ENCODE results near the gene TAF6L. TPM values are rescaled to one million over a fixed set of nuclear protein-coding genes. Genes with fewer than 3 reads are reported as not detected.

Gene TAF6L
- total RNA-seq, 1 experiment from 2014 or later, result 37.7 TPM

DNA sequence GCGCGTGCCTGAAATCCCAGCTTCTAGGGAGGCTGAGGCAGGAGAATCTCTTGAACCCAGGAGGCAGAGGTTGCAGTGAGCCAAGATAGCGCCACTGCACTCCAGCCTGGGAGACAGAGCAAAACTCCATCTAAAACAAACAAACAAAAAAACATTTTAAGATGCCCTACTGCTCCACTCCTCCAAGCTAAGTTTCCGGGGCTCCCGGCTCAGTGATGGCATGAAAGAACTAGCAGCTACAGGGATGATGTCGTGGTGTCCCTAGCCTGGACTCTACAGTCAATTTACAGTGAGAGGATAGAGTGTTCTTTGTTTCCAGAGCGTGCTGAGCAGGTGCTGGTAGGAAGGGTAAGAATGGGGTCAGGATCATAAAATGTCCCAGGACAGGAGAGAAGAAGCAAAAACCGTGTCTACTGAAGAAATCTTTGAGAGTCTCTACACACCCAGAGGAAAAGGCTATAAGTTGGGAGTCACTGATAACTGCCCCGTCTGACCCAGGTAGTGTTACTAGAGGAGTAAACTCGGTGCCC lies 16.0 kb upstream of the TAF6L start:
- Histone ChIP-seq H3K56ac (ENCODE audit: insufficient read length, low read depth, low read length) (no peak overlapping the region), H3K4me1 (ENCODE audit: insufficient read depth, low read length) (no peaks in the 10 kb centered on the region), H2BK120ac (ENCODE audit: low read depth, low read length, poor library complexity, severe bottlenecking) (no peak overlapping the region), H4K91ac (ENCODE audit: insufficient read length, low read depth, low read length) (no peak overlapping the region), H3K27ac (ENCODE audit: insufficient read length, low read depth, low read length) (no peak overlapping the region), H3K27me3 (ENCODE audit: insufficient read depth, low read length) (no peaks in the 10 kb centered on the region), H2AK5ac (ENCODE audit: insufficient read length, low read length) (no peak overlapping the region), H3K4me2 (ENCODE audit: insufficient read depth, insufficient read length, low read length) (peak overlapping the region; percentile 38), H3K9ac (ENCODE audit: extremely low read depth, insufficient read length, low read length) (no peak overlapping the region), H2AFZ (ENCODE audit: low read length) (no peak overlapping the region), H2BK20ac (ENCODE audit: low read depth, low read length, poor library complexity, severe bottlenecking) (no peak overlapping the region), H3K23ac (ENCODE audit: insufficient read length, low read depth, low read length) (no peak overlapping the region), H4K8ac (replicated peaks; ENCODE audit: insufficient read length, low read depth, low read length) (no peak overlapping the region), H3T11ph (ENCODE audit: low read length) (no peak overlapping the region), H3K4ac (ENCODE audit: low read depth, low read length) (no peak overlapping the region), H3K14ac (ENCODE audit: insufficient read depth, low read length) (no peak overlapping the region), H4K5ac (ENCODE audit: insufficient read length, low read depth, low read length) (no peak overlapping the region), H4K20me1 (ENCODE audit: control insufficient read depth, insufficient read depth, insufficient read length) (no peaks in the 10 kb centered on the region), H3K23me2 (ENCODE audit: insufficient read length, low read depth, low read length, poor library complexity, severe bottlenecking) (peaks cover 3% of the 10 kb centered on the region), H3K79me2 (ENCODE audit: insufficient read depth, low read length) (peaks cover 21% of the 10 kb centered on the region; the same call in 1 of the 2 replicates), H3K9me3 (ENCODE audit: control insufficient read depth, low read depth, low read length) (no peaks in the 10 kb centered on the region), H2BK15ac (ENCODE audit: low read depth, low read length) (no peak overlapping the region), H2BK12ac (ENCODE audit: insufficient read length, low read depth, low read length) (no peak overlapping the region), H2BK5ac (ENCODE audit: insufficient read length, low read length) (no peak overlapping the region), H3K79me1 (ENCODE audit: insufficient read depth, low read depth, low read length, poor library complexity, severe bottlenecking) (peaks cover 9% of the 10 kb centered on the region), H3K18ac (ENCODE audit: insufficient read length, low read depth, low read length) (no peak overlapping the region)
- Mint-ChIP-seq H3K27me3 (ENCODE audit: low read depth) (no peaks in the 10 kb centered on the region), H3K27ac (peak overlapping the region in 2 of 3 experiments; percentile 42 to 51; a peak in 4 of 7 replicates), H3K4me1 (peaks cover 30 to 37% of the 10 kb centered on the region in 2 experiments), H3K36me3 (ENCODE audit: insufficient read depth in 1 of 3, low read depth in 3 of 3) (peaks cover 20 to 32% (median 22%) of the 10 kb centered on the region in 3 experiments), H3K9me3 (no peaks in the 10 kb centered on the region), H3K4me3 (peak overlapping the region; percentile 13 to 97; a peak in 4 of 5 replicates)
- no peak for DNase-seq
- TF ChIP-seq, protein P1, sequence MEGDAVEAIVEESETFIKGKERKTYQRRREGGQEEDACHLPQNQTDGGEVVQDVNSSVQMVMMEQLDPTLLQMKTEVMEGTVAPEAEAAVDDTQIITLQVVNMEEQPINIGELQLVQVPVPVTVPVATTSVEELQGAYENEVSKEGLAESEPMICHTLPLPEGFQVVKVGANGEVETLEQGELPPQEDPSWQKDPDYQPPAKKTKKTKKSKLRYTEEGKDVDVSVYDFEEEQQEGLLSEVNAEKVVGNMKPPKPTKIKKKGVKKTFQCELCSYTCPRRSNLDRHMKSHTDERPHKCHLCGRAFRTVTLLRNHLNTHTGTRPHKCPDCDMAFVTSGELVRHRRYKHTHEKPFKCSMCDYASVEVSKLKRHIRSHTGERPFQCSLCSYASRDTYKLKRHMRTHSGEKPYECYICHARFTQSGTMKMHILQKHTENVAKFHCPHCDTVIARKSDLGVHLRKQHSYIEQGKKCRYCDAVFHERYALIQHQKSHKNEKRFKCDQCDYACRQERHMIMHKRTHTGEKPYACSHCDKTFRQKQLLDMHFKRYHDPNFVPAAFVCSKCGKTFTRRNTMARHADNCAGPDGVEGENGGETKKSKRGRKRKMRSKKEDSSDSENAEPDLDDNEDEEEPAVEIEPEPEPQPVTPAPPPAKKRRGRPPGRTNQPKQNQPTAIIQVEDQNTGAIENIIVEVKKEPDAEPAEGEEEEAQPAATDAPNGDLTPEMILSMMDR (conservative IDR thresholded peaks at IDR 0.05), result no peak
- no CpG with 5 or more reads among the region's 10 CpGs for WGBS (ENCODE audit: extremely low coverage, insufficient read length, low lambda C conversion rate)
